GM12874 (cell line): Measurements from ENCODE around the gene UGT1A4.

Source experiments
- TF ChIP-seq, protein P1 (sequence below): IDR thresholded peaks from 2 replicates; pipeline ENCODE4 v1.5.1; 2011; ENCODE audit warnings: low read depth, mild to moderate bottlenecking, control low read depth, low read length, moderate library complexity; ENCODE audit not compliant: insufficient read depth

The UGT1A4 gene

GRCh38 chr2:233700028-233700635 is 18.4 kb upstream of the UGT1A4 start:
- TF ChIP-seq, protein P1, sequence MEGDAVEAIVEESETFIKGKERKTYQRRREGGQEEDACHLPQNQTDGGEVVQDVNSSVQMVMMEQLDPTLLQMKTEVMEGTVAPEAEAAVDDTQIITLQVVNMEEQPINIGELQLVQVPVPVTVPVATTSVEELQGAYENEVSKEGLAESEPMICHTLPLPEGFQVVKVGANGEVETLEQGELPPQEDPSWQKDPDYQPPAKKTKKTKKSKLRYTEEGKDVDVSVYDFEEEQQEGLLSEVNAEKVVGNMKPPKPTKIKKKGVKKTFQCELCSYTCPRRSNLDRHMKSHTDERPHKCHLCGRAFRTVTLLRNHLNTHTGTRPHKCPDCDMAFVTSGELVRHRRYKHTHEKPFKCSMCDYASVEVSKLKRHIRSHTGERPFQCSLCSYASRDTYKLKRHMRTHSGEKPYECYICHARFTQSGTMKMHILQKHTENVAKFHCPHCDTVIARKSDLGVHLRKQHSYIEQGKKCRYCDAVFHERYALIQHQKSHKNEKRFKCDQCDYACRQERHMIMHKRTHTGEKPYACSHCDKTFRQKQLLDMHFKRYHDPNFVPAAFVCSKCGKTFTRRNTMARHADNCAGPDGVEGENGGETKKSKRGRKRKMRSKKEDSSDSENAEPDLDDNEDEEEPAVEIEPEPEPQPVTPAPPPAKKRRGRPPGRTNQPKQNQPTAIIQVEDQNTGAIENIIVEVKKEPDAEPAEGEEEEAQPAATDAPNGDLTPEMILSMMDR = no peak

- TF ChIP-seq, protein P1 = no peak
Measured at GRCh38 chr2:233702238-233702637, 16.3 kb upstream of the UGT1A4 start.

DNA sequence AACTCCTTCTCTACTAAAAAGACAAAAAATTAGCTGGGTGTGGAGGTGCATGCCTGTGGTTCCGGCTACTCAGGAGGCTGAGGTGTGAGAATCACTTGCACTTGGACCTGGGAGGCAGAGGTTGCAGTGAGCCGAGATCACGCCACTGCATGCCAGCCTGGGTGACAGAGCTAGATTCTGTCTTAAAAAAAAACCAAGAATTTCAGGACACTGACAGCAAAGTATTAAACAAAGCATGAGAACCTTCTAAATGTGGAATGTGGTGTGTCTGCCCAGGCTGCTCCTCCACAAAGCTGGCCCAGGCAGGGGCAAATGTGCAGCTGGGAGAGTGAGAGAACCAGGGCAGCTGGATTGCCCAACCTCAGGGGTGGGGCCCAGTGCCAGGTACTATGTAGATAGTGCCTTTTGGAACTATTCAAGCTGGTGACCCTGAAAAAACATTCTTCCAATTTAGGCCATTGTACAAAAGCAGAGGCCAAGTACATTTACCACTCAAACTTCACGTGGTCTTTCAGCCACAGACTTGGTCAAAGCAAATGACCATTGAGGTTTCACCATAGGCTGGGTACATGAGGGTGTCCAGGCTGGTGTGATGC is 12.5 kb upstream of the UGT1A4 start:
- TF ChIP-seq, protein P1 = no peak

- TF ChIP-seq, protein P1 = no peak
Measured at GRCh38 chr2:233706720-233707119, 11.8 kb upstream of the UGT1A4 start.

- TF ChIP-seq, protein P1 = no peak
Measured at GRCh38 chr2:233707940-233708644, 10.4 kb upstream of the UGT1A4 start.

GRCh38 chr2:233708942-233709341 is 9.6 kb upstream of the UGT1A4 start:
- TF ChIP-seq, protein P1 = no peak

DNA sequence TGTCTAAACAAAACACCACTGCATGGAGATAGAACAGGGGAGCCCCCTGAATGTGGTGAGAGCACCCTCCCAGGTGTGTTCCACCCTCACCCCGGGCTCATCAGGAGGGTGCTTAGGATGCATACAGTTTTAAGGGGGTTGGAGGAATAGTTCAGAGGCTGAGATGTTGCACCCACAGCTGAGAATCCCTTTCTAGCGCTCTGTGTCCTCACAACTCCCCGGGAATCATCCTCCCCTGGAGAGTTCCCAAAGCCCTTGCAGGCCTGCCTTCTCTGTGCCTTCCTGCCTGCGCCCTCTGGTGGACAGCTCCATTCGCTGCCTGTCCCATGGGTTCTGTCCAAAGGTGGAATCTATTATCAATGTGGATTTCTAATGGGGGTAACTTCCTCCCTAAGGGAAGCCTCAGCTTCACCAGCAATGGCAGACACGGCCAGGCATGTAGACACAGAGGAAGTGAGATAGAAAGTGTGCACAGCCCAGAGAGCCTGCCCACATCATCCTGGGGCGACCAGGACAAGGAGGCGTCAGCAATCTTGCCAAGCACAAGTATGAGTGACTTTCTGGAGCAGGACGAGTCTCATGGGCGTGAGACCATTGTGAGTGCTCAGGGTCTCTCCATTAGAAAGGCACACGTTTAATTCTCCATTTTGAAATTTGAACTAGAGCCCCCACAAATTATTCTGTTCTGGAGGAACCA is 7.1 kb upstream of the UGT1A4 start:
- TF ChIP-seq, protein P1 = peak; percentile 88
